Mesothelial cell of epicardium (in vitro differentiated cells): ENCODE results near the gene TMPRSS11D. TPM values are rescaled to one million over a fixed set of nuclear protein-coding genes. Genes with fewer than 3 reads are reported as not detected.

Source experiments
- DNase-seq, 2 experiments: peaks; one replicate each; pipeline ENCODE4 v3.0.0; 2021; ENCODE audit warnings: low spot score in 2 of 2; ENCODE audit not compliant: unreplicated experiment in 2 of 2
- H3K27ac Mint-ChIP-seq: 2 replicates; pipeline ENCODE4 v1.8.0; 2021; ENCODE audit warnings: mixed read lengths
- H3K27me3 Mint-ChIP-seq: 2 replicates; pipeline ENCODE4 v1.8.0; 2021; ENCODE audit warnings: low read depth, mixed read lengths
- H3K36me3 Mint-ChIP-seq: 2 replicates; pipeline ENCODE4 v1.8.0; 2021; ENCODE audit warnings: mixed read lengths
- H3K4me1 Mint-ChIP-seq: 2 replicates; pipeline ENCODE4 v1.8.0; 2021; ENCODE audit warnings: mixed read lengths
- H3K4me3 Mint-ChIP-seq: 2 replicates; pipeline ENCODE4 v1.8.0; 2021; ENCODE audit warnings: mild to moderate bottlenecking, moderate library complexity, mixed read lengths
- H3K9me3 Mint-ChIP-seq: 2 replicates; pipeline ENCODE4 v1.8.0; 2021; ENCODE audit warnings: mixed read lengths
- total RNA-seq: library from RNA; stranded (reverse); gene quantifications from 3 replicates; pipeline ENCODE4 v1.2.1, GENCODE V29; 2021
- TF ChIP-seq, protein P1 (sequence below): fragments of 200-600 bp; sonication (generic); IDR thresholded peaks from one replicate; pipeline ENCODE4 v1.5.0; 2021; ENCODE audit warnings: antibody characterized with exemption; ENCODE audit not compliant: unreplicated experiment

TMPRSS11D gene
- total RNA-seq, 1 donor from 2014 or later, result not detected

DNA sequence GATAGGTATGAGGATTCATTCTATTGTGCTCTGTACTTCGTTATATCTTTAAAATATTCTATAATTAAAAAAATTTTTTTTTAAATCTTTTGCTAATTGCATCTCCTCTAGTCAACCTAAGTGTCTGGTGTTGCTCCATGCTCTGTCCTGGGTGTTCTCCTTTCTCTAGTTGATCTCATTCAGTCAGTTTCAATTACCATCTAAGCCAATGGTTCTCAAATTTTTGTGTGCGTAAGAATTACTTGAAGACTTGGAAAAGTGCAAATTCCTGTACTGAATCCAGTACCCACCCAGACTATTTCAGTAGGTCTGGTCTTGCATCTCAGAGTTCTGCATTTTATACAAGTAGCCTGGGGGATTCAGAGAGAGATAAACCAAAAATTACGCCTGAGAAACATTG, 6.7 kb downstream of the TMPRSS11D start:
- Mint-ChIP-seq H3K4me3 (no peak overlapping the region), H3K36me3 (no peaks in the 10 kb centered on the region), H3K9me3 (peaks cover 3% of the 10 kb centered on the region), H3K4me1 (peaks cover 8% of the 10 kb centered on the region), H3K27me3 (no peaks in the 10 kb centered on the region), H3K27ac (no peak overlapping the region)
- DNase-seq, result no peak
- TF ChIP-seq, protein P1, sequence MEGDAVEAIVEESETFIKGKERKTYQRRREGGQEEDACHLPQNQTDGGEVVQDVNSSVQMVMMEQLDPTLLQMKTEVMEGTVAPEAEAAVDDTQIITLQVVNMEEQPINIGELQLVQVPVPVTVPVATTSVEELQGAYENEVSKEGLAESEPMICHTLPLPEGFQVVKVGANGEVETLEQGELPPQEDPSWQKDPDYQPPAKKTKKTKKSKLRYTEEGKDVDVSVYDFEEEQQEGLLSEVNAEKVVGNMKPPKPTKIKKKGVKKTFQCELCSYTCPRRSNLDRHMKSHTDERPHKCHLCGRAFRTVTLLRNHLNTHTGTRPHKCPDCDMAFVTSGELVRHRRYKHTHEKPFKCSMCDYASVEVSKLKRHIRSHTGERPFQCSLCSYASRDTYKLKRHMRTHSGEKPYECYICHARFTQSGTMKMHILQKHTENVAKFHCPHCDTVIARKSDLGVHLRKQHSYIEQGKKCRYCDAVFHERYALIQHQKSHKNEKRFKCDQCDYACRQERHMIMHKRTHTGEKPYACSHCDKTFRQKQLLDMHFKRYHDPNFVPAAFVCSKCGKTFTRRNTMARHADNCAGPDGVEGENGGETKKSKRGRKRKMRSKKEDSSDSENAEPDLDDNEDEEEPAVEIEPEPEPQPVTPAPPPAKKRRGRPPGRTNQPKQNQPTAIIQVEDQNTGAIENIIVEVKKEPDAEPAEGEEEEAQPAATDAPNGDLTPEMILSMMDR, result no peak

DNA sequence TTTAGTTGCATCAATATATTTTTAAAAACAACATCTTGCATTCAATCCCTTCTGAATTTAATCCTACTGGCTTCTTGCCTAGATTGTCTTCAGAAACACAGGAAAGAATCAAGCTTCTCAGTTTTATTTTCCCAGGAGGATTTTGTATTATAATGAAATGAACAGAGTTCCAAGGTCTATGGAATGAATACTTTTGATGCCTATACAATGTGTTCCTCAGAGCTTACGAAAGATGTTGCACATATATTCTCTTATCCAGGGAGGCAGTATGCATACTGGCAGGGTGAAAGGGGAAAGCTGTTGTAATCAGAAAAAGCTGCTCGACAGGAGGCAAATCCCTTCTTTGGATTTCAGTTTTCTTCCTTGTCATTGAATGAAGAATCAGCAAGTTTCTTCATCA, 8.8 kb downstream of the TMPRSS11D start:
- H3K9me3 Mint-ChIP-seq, result peaks cover 3% of the 10 kb centered on the region
- H3K4me1 Mint-ChIP-seq, result peaks cover 8% of the 10 kb centered on the region
- H3K4me3 Mint-ChIP-seq, result no peak overlapping the region
- TF ChIP-seq, protein P1, result no peak
- DNase-seq, result no peak
- no peaks in the 10 kb centered on the region for H3K36me3 Mint-ChIP-seq
- H3K27me3 Mint-ChIP-seq, result no peaks in the 10 kb centered on the region
- no peak overlapping the region for H3K27ac Mint-ChIP-seq

DNA sequence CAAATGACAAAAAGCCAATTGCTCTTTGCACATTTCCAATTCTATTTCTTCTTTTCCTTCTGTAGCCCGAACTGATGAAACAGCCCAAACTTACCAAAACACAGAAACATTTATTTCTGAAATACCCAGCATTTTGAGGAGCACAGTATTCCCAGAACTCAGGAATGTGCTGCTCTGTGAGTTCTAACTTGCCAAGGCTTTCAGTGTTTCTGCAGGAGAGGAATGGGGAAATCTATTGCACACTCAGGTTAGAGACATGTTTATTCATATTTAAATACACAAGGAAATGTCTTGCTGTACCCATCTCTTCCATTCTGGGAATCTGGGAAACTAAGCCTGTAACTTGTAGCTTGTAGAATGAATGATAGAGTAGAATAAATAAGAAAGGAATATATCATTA, 10.7 kb downstream of the TMPRSS11D start:
- no peaks in the 10 kb centered on the region for H3K27me3 Mint-ChIP-seq
- peaks cover 8% of the 10 kb centered on the region for H3K4me1 Mint-ChIP-seq
- TF ChIP-seq, protein P1, result no peak
- no peak overlapping the region for H3K27ac Mint-ChIP-seq
- H3K36me3 Mint-ChIP-seq, result no peaks in the 10 kb centered on the region
- no peak overlapping the region for H3K4me3 Mint-ChIP-seq
- no peak for DNase-seq
- H3K9me3 Mint-ChIP-seq, result no peaks in the 10 kb centered on the region

DNA sequence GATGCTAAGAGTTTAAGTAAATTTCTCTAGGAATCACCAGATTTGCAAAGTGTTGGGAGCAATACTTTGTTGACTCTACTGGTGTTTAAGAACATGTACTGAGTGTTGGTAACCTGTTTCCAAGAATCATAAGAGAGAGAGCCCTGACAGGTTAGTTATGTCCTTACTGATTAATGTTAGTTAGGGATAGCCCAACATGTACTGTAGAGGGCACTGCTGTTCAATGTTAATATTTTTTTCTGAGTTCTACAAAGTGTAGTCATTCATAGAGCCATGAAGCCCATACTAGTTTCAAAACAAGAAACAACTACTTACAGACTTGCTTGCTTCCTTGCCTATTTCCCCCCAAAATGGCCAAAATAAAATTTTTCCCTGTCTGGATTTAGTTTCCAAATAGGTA, 11.9 kb downstream of the TMPRSS11D start:
- peaks cover 8% of the 10 kb centered on the region for H3K4me1 Mint-ChIP-seq
- no peak overlapping the region for H3K4me3 Mint-ChIP-seq
- H3K27ac Mint-ChIP-seq, result no peak overlapping the region
- no peak for DNase-seq
- H3K36me3 Mint-ChIP-seq, result no peaks in the 10 kb centered on the region
- no peaks in the 10 kb centered on the region for H3K27me3 Mint-ChIP-seq
- TF ChIP-seq, protein P1, result no peak
- H3K9me3 Mint-ChIP-seq, result peaks cover 8% of the 10 kb centered on the region

DNA sequence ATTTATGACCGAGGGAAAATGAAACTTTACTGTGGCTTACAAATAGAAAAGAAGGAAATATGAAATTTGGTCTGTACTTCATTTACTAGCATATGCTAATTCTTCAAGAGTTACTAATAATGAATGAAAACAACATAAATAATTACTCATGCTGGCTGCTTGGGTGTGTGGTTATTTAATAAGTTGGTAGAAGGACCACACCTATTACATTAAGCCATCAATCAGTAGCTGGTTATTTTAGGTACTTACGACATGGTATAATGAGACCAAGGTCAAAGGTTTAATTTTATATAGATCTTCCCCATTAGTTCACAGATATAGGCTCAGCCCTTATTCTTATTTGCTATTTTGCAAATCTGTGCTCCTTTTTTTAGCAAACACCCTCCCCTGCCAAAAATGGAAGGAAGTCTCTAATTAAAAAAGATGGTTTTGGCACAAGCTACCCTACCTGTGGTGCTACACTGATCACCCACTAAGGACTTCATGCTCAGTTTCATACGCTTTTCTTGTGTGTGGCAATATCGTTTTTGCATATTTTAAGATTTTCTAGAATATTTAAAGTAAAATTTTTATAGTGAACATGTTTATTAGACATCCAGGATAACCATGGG, 14.1 kb downstream of the TMPRSS11D start:
- Mint-ChIP-seq H3K4me1 (no peaks in the 10 kb centered on the region), H3K9me3 (peaks cover 20% of the 10 kb centered on the region), H3K27me3 (peaks cover 7% of the 10 kb centered on the region), H3K4me3 (no peak overlapping the region), H3K27ac (no peak overlapping the region), H3K36me3 (no peaks in the 10 kb centered on the region)
- TF ChIP-seq, protein P1, result no peak
- no peak for DNase-seq

DNA sequence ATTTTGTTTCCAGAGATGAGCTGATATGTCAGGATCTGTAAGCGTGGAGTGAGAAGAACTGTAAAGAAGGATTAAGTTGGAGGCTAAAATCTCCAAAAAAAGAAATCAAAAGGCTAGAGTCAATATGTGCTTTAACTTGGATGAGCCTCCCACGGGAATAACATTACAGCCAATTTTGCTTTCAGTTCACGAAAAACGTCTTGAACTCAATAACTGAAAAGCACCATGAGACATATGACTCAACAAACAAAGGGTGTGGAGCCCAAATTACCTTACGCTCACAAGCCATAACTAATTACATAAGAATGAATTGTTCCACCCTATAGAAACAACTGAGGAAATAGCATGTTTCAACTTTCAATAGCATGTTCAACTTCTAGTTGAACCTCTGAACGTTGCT, 22.3 kb downstream of the TMPRSS11D start:
- H3K9me3 Mint-ChIP-seq, result peaks cover 13% of the 10 kb centered on the region
- no peak for DNase-seq
- TF ChIP-seq, protein P1, result no peak
- no peaks in the 10 kb centered on the region for H3K36me3 Mint-ChIP-seq
- peaks cover 8% of the 10 kb centered on the region for H3K27me3 Mint-ChIP-seq
- H3K4me3 Mint-ChIP-seq, result no peak overlapping the region
- H3K27ac Mint-ChIP-seq, result no peak overlapping the region
- no peaks in the 10 kb centered on the region for H3K4me1 Mint-ChIP-seq
